Liver (tissue), 3 donors: ENCODE measurements around the gene MAN2A2.

ENCODE experiments used
- FOXA1 ChIP-seq: IDR thresholded peaks from 2 replicates; pipeline ENCODE4 v1.6.1; 2016; ENCODE audit warnings: antibody characterized with exemption
- HNF4G ChIP-seq: IDR thresholded peaks from 2 replicates; pipeline ENCODE4 v1.6.1; 2016; ENCODE audit warnings: antibody characterized with exemption
- JUND ChIP-seq, 2 donors: IDR thresholded peaks; 2 replicates each; pipeline ENCODE4 v1.6.1; 2016; ENCODE audit warnings: antibody characterized with exemption in 2 of 2
- RAD21 ChIP-seq, 2 donors: IDR thresholded peaks; 2 replicates each; pipeline ENCODE4 v1.6.1; 2016; ENCODE audit warnings: antibody characterized with exemption in 2 of 2, mild to moderate bottlenecking in 2 of 2
- RXRA ChIP-seq, 2 donors: IDR thresholded peaks; 2 replicates each; pipeline ENCODE4 v1.6.1; 2017 to 2018; ENCODE audit warnings: antibody characterized with exemption in 2 of 2, mild to moderate bottlenecking in 1 of 2
- SP1 ChIP-seq: IDR thresholded peaks from 2 replicates; pipeline ENCODE4 v1.6.1; 2018; ENCODE audit warnings: antibody characterized with exemption, mild to moderate bottlenecking
- TAF1 ChIP-seq: conservative IDR thresholded peaks from 2 replicates; pipeline ENCODE4 v1.6.1; 2016; ENCODE audit warnings: antibody characterized with exemption, mild to moderate bottlenecking
- YY1 ChIP-seq: IDR thresholded peaks from 2 replicates; pipeline ENCODE4 v1.6.1; 2016; ENCODE audit warnings: antibody characterized with exemption, mild to moderate bottlenecking
- TF ChIP-seq, protein P1 (sequence below): IDR thresholded peaks from 2 replicates; pipeline ENCODE4 v1.6.1; 2016; ENCODE audit warnings: antibody characterized with exemption
- TF ChIP-seq, protein P2 (sequence below): fragments of 150-350 bp; IDR thresholded peaks from 2 replicates; pipeline ENCODE4 v1.5.1; 2017; ENCODE audit warnings: improper control_type of control experiment, low read depth, low read length; ENCODE audit not compliant: missing input control
- TF ChIP-seq, protein P3 (sequence below): IDR thresholded peaks from 2 replicates; pipeline ENCODE4 v1.6.1; 2016; ENCODE audit warnings: antibody characterized with exemption, mild to moderate bottlenecking
- TF ChIP-seq, protein P4 (sequence below): IDR thresholded peaks from 2 replicates; pipeline ENCODE4 v1.6.1; 2016; ENCODE audit warnings: antibody characterized with exemption
- donor health status: healthy.
- donor health status: healthy.

DNA sequence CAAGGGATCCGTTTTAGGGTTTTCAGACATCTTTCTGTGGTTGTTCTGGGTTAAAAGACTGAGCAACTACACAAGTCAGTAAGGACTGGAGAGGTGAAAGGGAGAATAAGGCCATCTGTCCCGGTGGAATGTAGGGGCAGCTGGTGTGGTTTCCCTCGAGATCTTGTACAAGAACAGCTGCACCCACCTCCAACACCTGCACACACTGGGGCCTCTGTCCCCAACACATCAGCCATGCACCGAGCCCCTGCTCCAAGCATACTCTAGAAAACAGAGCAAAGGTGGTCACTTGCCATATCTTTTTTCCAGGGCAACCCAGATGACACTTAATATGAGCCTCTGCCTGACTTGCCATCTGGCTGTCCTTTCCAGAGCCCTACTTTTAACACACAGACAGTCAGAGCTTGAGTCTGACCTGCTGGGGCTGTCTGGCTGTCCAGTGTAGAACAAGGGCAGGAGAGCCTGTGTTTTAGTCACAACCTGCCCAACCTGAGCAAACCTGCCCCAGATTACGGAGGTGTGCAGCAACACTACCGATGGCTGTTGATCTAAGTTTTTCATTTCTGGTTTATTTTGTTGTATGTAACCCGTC, 12.2 kb downstream of the MAN2A2 start:
- TF ChIP-seq, protein P1, sequence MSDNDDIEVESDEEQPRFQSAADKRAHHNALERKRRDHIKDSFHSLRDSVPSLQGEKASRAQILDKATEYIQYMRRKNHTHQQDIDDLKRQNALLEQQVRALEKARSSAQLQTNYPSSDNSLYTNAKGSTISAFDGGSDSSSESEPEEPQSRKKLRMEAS: no peak
- TF ChIP-seq, protein P2, sequence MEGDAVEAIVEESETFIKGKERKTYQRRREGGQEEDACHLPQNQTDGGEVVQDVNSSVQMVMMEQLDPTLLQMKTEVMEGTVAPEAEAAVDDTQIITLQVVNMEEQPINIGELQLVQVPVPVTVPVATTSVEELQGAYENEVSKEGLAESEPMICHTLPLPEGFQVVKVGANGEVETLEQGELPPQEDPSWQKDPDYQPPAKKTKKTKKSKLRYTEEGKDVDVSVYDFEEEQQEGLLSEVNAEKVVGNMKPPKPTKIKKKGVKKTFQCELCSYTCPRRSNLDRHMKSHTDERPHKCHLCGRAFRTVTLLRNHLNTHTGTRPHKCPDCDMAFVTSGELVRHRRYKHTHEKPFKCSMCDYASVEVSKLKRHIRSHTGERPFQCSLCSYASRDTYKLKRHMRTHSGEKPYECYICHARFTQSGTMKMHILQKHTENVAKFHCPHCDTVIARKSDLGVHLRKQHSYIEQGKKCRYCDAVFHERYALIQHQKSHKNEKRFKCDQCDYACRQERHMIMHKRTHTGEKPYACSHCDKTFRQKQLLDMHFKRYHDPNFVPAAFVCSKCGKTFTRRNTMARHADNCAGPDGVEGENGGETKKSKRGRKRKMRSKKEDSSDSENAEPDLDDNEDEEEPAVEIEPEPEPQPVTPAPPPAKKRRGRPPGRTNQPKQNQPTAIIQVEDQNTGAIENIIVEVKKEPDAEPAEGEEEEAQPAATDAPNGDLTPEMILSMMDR: no peak
- TF ChIP-seq SP1: no peak
- TF ChIP-seq, protein P3, sequence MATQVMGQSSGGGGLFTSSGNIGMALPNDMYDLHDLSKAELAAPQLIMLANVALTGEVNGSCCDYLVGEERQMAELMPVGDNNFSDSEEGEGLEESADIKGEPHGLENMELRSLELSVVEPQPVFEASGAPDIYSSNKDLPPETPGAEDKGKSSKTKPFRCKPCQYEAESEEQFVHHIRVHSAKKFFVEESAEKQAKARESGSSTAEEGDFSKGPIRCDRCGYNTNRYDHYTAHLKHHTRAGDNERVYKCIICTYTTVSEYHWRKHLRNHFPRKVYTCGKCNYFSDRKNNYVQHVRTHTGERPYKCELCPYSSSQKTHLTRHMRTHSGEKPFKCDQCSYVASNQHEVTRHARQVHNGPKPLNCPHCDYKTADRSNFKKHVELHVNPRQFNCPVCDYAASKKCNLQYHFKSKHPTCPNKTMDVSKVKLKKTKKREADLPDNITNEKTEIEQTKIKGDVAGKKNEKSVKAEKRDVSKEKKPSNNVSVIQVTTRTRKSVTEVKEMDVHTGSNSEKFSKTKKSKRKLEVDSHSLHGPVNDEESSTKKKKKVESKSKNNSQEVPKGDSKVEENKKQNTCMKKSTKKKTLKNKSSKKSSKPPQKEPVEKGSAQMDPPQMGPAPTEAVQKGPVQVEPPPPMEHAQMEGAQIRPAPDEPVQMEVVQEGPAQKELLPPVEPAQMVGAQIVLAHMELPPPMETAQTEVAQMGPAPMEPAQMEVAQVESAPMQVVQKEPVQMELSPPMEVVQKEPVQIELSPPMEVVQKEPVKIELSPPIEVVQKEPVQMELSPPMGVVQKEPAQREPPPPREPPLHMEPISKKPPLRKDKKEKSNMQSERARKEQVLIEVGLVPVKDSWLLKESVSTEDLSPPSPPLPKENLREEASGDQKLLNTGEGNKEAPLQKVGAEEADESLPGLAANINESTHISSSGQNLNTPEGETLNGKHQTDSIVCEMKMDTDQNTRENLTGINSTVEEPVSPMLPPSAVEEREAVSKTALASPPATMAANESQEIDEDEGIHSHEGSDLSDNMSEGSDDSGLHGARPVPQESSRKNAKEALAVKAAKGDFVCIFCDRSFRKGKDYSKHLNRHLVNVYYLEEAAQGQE: no peak
- TF ChIP-seq HNF4G: no peak
- TF ChIP-seq, protein P4, sequence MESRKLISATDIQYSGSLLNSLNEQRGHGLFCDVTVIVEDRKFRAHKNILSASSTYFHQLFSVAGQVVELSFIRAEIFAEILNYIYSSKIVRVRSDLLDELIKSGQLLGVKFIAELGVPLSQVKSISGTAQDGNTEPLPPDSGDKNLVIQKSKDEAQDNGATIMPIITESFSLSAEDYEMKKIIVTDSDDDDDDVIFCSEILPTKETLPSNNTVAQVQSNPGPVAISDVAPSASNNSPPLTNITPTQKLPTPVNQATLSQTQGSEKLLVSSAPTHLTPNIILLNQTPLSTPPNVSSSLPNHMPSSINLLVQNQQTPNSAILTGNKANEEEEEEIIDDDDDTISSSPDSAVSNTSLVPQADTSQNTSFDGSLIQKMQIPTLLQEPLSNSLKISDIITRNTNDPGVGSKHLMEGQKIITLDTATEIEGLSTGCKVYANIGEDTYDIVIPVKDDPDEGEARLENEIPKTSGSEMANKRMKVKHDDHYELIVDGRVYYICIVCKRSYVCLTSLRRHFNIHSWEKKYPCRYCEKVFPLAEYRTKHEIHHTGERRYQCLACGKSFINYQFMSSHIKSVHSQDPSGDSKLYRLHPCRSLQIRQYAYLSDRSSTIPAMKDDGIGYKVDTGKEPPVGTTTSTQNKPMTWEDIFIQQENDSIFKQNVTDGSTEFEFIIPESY: no peak
- TF ChIP-seq RAD21 (IDR thresholded peaks at IDR 0.05): no peak
- no peak for TF ChIP-seq YY1
- no peak for TF ChIP-seq JUND (IDR thresholded peaks at IDR 0.05)
- no peak for TF ChIP-seq RXRA (IDR thresholded peaks at IDR 0.05)
- TF ChIP-seq TAF1: no peak
- TF ChIP-seq FOXA1: no peak
